DND-41 (cell line): ENCODE data around the gene ABCG1.

Experiments
- CTCF ChIP-seq: IDR thresholded peaks from 2 replicates; pipeline ENCODE4 v1.5.1; 2012; ENCODE audit warnings: borderline replicate concordance, low read length, moderate library complexity, mild to moderate bottlenecking; ENCODE audit not compliant: poor library complexity, severe bottlenecking; ENCODE audit errors: extremely low read depth
- EZH2 ChIP-seq: IDR thresholded peaks from 3 replicates; pipeline ENCODE4 v1.6.1; 2012; ENCODE audit warnings: borderline replicate concordance, low read depth, mild to moderate bottlenecking, moderate library complexity, low read length, inconsistent platforms; ENCODE audit not compliant: severe bottlenecking

GRCh38 chr21:42295845-42296244, 76.9 kb downstream of the ABCG1 start:
- TF ChIP-seq CTCF = no peak
- TF ChIP-seq EZH2 = no peak
